Activated naive CD8-positive, alpha-beta T cell treated with anti-CD3 and anti-CD28 coated beads, Interleukin-2, amount 50 U/mL, for 24 hours (primary cell): ENCODE measurements around the gene TMEM156.

Source experiments
- ATAC-seq: fragments of 150-1000 bp; cut with Tn5 transposase; one replicate; pipeline ENCODE4 v1.10.0; 2021
- DNase-seq: peaks from one replicate; pipeline ENCODE4 v3.0.0; 2021
- H3K27ac Mint-ChIP-seq: one replicate; pipeline ENCODE4 v1.8.0; 2021; ENCODE audit warnings: mild to moderate bottlenecking, mixed read lengths
- H3K27me3 Mint-ChIP-seq: one replicate; pipeline ENCODE4 v1.8.0; 2021; ENCODE audit warnings: mixed read lengths
- H3K36me3 Mint-ChIP-seq: one replicate; pipeline ENCODE4 v1.8.0; 2021; ENCODE audit warnings: low read depth, mixed read lengths
- H3K4me1 Mint-ChIP-seq: one replicate; pipeline ENCODE4 v1.8.0; 2021; ENCODE audit warnings: mixed read lengths
- H3K4me3 Mint-ChIP-seq: one replicate; pipeline ENCODE4 v1.8.0; 2021; ENCODE audit warnings: mild to moderate bottlenecking, moderate library complexity, mixed read lengths
- H3K9me3 Mint-ChIP-seq: one replicate; pipeline ENCODE4 v1.8.0; 2021; ENCODE audit warnings: mixed read lengths

TMEM156 gene, protein sequence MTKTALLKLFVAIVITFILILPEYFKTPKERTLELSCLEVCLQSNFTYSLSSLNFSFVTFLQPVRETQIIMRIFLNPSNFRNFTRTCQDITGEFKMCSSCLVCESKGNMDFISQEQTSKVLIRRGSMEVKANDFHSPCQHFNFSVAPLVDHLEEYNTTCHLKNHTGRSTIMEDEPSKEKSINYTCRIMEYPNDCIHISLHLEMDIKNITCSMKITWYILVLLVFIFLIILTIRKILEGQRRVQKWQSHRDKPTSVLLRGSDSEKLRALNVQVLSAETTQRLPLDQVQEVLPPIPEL

GRCh38 chr4:39032218-39033085, at the start of gene TMEM156:
TSS of gene TMEM156 (minus strand) at chr4:39032409. CDS start at chr4:39032313, 96 bp downstream.
- Mint-ChIP-seq H3K9me3 (no peaks in the 10 kb centered on the region), H3K27ac (peak within 1 kb of the TSS; percentile 67), H3K36me3 (no peaks in the 10 kb centered on the region), H3K4me1 (peaks cover 62% of the 10 kb centered on the region), H3K4me3 (peak within 1 kb of the TSS; percentile 74), H3K27me3 (no peaks in the 10 kb centered on the region)
- peak; percentile 26 for DNase-seq
- ATAC-seq = peak; percentile 83

GRCh38 chr4:39078829-39079228, 46.6 kb upstream of the TMEM156 start:
- Mint-ChIP-seq H3K4me1 (no peaks in the 10 kb centered on the region), H3K9me3 (peaks cover 5% of the 10 kb centered on the region), H3K27me3 (no peaks in the 10 kb centered on the region), H3K27ac (no peak overlapping the region), H3K36me3 (peaks cover 16% of the 10 kb centered on the region), H3K4me3 (no peak overlapping the region)
- no peak for ATAC-seq
- no peak for DNase-seq

DNA sequence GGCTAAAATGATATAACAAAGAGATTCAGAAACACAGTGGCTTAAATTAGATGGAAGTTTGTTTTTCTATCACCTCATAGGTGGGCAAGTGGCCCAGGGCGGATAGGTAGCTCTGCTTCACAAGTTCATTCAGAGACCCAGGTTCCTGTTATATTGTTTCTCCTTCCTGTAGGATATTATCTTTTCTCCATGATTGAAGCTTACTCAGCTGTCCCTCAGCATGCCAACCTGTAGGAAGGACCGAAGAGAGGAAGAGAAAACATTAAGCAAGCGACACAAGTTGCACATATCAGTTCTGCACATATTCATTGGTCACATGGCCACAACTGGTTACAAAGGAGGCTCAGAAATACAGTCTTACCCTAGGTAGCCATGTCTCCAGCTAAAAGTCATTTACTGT, 36.7 kb upstream of the TMEM156 start:
- Mint-ChIP-seq H3K27me3 (no peaks in the 10 kb centered on the region), H3K36me3 (no peaks in the 10 kb centered on the region), H3K27ac (no peak overlapping the region), H3K4me1 (no peaks in the 10 kb centered on the region), H3K9me3 (no peaks in the 10 kb centered on the region), H3K4me3 (no peak overlapping the region)
- no peak for DNase-seq
- ATAC-seq = no peak

DNA sequence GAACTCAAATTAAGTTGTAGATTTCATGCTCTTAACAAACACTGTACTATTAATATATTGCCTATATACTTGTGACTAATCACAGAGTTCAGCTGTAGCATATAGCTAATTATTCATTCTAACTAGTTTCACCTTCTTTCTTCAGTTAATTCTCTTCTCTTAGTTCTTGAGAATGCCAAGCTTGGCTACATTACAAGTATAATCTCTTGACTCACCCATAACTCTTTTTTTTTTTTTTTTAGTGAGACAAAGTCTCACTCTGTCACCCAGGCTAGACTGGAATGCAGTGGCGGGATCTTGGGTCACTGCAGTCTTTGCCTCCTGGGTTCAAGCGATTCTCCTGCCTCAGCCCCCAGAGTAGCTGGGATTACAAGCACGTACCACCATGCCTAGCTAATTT, 35.2 kb upstream of the TMEM156 start:
- Mint-ChIP-seq H3K9me3 (no peaks in the 10 kb centered on the region), H3K27me3 (no peaks in the 10 kb centered on the region), H3K4me1 (peaks cover 11% of the 10 kb centered on the region), H3K27ac (no peak overlapping the region), H3K4me3 (no peak overlapping the region), H3K36me3 (no peaks in the 10 kb centered on the region)
- DNase-seq (no peak), ATAC-seq (no peak)

- Mint-ChIP-seq H3K27ac (no peak overlapping the region), H3K36me3 (no peaks in the 10 kb centered on the region), H3K9me3 (no peaks in the 10 kb centered on the region), H3K4me1 (peaks cover 11% of the 10 kb centered on the region), H3K4me3 (no peak overlapping the region), H3K27me3 (no peaks in the 10 kb centered on the region)
- ATAC-seq (no peak), DNase-seq (no peak)
Measured at GRCh38 chr4:39067031-39067430, 34.8 kb upstream of the TMEM156 start.

DNA sequence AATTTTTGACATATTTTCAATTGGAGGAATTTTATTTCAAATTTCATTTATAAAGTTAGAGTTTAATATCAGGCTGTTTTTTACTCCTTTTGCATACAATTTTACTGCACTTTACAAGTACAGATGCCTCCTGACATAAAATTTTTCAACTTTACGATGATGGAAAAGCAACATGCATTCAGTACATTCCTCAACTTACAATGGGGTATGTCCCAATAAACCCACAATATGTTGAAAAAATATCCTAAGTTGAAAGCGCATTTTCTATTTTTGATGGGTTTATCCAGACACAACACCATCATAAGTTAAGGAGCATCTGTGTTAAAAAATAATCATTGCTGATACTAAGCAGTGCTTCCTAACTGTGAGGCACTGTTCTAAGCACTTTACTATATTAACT, 34.2 kb upstream of the TMEM156 start:
- Mint-ChIP-seq H3K27me3 (no peaks in the 10 kb centered on the region), H3K9me3 (no peaks in the 10 kb centered on the region), H3K4me3 (no peak overlapping the region), H3K27ac (no peak overlapping the region), H3K36me3 (no peaks in the 10 kb centered on the region), H3K4me1 (peaks cover 11% of the 10 kb centered on the region)
- DNase-seq (no peak), ATAC-seq (no peak)

DNA sequence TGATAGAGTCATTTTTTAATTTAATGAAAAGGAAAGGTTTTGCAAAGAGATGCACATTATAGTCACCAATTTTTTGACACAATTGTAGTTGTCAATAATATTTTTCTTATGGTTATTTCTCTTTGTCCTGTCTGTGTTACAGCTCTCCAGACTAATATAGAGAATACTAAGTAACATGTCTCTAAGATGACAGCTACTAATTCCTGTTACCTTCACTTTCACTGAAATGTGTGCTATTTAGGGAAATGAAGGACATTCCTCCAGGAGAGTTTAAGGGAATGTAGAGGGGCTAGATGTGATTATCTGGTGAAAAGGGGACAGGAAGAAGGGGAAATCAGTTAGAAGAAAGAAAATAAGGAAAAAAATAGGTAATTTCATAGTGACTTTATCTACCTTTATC, 31.2 kb upstream of the TMEM156 start:
- Mint-ChIP-seq H3K36me3 (no peaks in the 10 kb centered on the region), H3K9me3 (no peaks in the 10 kb centered on the region), H3K4me1 (peaks cover 14% of the 10 kb centered on the region), H3K27me3 (no peaks in the 10 kb centered on the region), H3K27ac (no peak overlapping the region), H3K4me3 (no peak overlapping the region)
- ATAC-seq (no peak), DNase-seq (no peak)

DNA sequence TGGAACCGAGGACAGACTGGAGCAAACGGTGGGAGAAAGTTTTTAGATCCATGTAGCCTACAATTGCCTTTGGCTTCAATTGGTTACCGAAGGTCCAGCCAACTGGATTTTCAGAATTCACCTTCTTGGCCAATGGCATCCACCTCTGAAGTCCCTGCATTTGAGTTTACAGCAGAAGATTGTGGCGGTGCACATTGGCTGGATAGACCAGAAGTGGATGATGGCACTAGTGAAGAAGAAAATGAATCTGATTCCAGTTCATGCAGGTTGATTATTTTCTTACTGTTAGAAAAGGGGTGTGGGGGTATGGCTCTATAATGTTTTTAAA, 30.5 kb upstream of the TMEM156 start:
- Mint-ChIP-seq H3K27ac (no peak overlapping the region), H3K4me1 (peaks cover 14% of the 10 kb centered on the region), H3K9me3 (no peaks in the 10 kb centered on the region), H3K27me3 (no peaks in the 10 kb centered on the region), H3K36me3 (no peaks in the 10 kb centered on the region), H3K4me3 (no peak overlapping the region)
- no peak for ATAC-seq
- no peak for DNase-seq

DNA sequence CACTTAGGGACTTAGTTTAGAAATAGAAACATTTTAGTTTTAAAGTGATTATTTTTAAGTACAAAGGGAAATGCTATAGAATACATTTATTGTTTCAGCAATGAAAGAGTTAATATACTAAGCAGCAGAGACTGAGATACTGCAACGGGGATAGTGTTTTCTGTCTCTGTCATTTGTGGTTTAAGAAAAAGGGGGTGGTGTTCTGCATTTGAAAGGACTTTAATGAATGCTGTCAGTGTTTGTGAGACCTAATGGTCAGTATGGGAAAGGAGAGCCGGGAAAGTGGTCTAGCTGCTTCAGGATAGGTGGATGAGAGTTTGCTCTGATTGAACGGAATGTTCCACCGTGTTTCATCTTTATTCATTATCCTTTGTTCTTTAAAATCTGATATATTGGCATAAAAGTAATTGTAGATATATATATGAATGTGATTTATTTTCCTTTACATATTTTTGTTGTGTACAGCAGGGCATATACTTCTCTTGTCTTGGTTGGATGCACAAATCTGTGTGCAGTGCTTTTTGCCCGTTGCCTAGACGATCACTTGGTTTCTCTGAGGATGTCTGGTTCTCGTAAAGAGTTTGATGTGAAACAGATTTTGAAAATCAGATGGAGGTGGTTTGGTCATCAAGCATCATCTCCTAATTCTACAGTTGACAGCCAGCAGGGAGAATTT, 30.0 kb upstream of the TMEM156 start, which contains the start of gene KLHL5:
Gene KLHL5, plus strand, starts transcription at position 139 of the 676 bp plus-strand sequence. Its CDS starts 421 bp downstream, at position 560.
- no peaks in the 10 kb centered on the region for H3K36me3 Mint-ChIP-seq
- no peak within 1 kb of the TSS for H3K27ac Mint-ChIP-seq
- peaks cover 14% of the 10 kb centered on the region for H3K4me1 Mint-ChIP-seq
- no peaks in the 10 kb centered on the region for H3K9me3 Mint-ChIP-seq
- H3K4me3 Mint-ChIP-seq = no peak within 1 kb of the TSS
- ATAC-seq (no peak), DNase-seq (no peak)
- H3K27me3 Mint-ChIP-seq = no peaks in the 10 kb centered on the region

DNA sequence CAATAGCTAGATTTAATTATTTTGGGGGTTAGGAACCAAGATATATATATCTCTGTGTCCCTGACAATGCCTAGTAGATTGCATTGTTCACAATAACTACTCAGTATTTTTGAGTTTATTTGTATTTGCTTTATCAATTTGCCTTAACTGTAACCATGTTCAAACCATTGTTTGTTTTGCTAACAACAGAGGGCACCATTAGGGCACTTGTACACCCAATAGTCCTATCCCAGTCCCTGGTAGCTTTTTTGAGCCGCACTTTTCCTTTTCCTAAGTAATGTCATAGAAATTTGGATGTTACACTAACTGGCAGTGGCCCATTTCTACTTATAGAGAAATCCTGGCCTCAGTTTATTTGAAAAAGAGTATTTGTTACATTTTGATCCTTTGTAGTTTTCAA, 29.2 kb upstream of the TMEM156 start:
- Mint-ChIP-seq H3K36me3 (no peaks in the 10 kb centered on the region), H3K4me3 (no peak overlapping the region), H3K9me3 (no peaks in the 10 kb centered on the region), H3K4me1 (peaks cover 19% of the 10 kb centered on the region), H3K27ac (no peak overlapping the region), H3K27me3 (no peaks in the 10 kb centered on the region)
- ATAC-seq = no peak
- DNase-seq = no peak

DNA sequence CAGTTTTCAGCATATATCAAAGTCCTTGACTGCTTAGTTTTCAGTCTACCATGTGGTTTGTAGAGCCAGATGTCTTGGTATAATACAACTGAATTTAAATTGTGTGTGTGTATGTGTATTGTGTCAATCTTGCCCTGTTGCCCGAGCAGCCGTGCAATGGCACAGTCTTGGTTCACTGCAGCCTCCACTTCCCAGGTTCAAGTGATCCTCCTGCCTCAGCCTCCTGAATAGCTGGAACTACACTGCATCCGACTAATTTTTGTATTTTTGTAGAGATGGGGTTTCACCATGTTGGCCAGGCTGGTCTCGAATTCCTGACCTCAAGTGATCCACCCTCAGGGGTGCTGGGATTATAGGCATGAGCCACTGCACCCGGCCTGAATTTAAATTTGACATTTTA, 23.8 kb upstream of the TMEM156 start:
- Mint-ChIP-seq H3K27me3 (no peaks in the 10 kb centered on the region), H3K9me3 (no peaks in the 10 kb centered on the region), H3K36me3 (no peaks in the 10 kb centered on the region), H3K4me3 (no peak overlapping the region), H3K27ac (no peak overlapping the region), H3K4me1 (peaks cover 12% of the 10 kb centered on the region)
- DNase-seq (no peak), ATAC-seq (no peak)

DNA sequence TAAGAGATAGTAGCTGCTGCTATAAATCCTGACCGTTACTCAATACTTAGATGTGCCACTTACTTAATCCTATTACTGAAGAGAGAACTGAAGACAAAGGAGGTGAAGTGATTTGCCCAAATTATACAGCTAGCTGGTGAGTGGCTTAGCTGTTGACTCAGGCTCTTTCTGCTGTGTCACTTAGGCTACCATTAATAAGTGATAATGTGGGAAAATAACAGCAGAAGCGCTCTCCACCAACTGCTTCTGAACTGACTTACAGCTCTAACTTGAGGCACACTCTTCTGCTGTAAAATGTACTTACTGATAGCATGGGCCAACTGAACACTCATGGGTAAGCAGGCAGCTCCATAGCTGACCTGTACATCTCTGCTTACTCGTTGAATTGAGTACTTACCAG, 22.3 kb upstream of the TMEM156 start:
- Mint-ChIP-seq H3K27ac (no peak overlapping the region), H3K9me3 (no peaks in the 10 kb centered on the region), H3K36me3 (no peaks in the 10 kb centered on the region), H3K27me3 (no peaks in the 10 kb centered on the region), H3K4me1 (peaks cover 10% of the 10 kb centered on the region), H3K4me3 (no peak overlapping the region)
- ATAC-seq (no peak), DNase-seq (no peak)

DNA sequence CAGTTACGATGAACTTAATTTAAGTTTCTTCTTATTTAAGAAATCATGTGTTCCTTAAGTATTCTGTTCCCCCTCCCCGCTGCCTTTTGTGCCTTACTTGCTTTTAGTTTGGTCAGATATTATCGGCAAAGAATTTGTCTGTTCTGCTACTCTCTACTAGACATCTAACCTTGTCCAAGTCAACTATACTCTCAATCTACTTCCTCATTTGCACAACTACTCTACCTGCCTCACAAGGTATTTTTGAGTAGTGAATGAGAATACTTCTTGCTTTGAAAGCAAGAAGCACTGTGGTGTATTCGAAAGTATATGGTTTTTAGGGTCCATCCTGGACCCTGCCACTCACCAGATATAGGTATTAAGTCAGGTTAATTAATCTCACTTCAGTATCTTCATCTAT, 21.8 kb upstream of the TMEM156 start:
- no peak for DNase-seq
- Mint-ChIP-seq H3K27me3 (no peaks in the 10 kb centered on the region), H3K4me3 (no peak overlapping the region), H3K9me3 (no peaks in the 10 kb centered on the region), H3K4me1 (peaks cover 10% of the 10 kb centered on the region), H3K27ac (no peak overlapping the region), H3K36me3 (no peaks in the 10 kb centered on the region)
- ATAC-seq = no peak

DNA sequence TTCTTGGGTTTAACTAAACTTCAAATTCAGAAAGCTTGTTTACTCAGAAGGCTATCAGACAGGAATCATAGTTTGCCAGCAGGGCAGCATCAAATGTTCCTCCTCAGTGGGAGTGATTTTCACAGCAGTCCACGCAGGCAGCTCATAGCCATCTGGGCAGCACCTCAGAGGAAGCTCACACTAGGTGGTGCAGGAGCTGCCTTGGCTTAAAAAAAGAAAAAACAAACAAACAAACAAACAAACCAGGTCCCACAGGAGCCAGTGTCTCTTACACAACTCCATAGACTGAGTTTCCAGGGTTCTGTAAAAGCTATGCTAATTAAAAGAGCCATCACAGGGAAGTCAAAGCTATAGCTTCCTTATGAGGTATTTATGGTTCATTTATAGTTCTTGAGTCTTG, 19.3 kb upstream of the TMEM156 start:
- DNase-seq (no peak), ATAC-seq (no peak)
- no peak overlapping the region for H3K27ac Mint-ChIP-seq
- H3K4me1 Mint-ChIP-seq = peaks cover 28% of the 10 kb centered on the region
- H3K4me3 Mint-ChIP-seq = no peak overlapping the region
- no peaks in the 10 kb centered on the region for H3K36me3 Mint-ChIP-seq
- H3K27me3 Mint-ChIP-seq = no peaks in the 10 kb centered on the region
- H3K9me3 Mint-ChIP-seq = no peaks in the 10 kb centered on the region

DNA sequence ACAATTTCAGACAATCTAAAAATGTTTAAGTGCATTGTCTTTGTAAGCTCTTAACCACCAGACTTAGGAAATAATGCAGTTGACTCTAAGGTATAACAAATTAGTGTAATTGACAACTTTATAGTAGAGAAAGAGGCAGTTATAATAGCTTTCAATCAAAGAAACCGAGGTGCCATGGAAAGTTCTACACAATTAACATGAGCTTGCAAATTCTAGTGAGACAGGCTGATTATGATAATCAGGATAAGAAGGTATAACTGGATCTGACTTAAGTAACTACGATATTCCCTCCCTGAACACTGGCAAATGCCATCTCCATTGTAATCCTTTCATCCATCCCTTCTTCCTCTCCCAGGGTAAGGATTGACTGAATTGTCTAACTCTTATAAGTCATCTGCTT, 18.4 kb upstream of the TMEM156 start:
- no peak for ATAC-seq
- peaks cover 36% of the 10 kb centered on the region for H3K4me1 Mint-ChIP-seq
- H3K27ac Mint-ChIP-seq = no peak overlapping the region
- H3K4me3 Mint-ChIP-seq = no peak overlapping the region
- no peaks in the 10 kb centered on the region for H3K36me3 Mint-ChIP-seq
- DNase-seq = no peak
- no peaks in the 10 kb centered on the region for H3K27me3 Mint-ChIP-seq
- no peaks in the 10 kb centered on the region for H3K9me3 Mint-ChIP-seq
